Measurements from ENCODE around the gene FOXD1. TPM values are rescaled to one million over a fixed set of nuclear protein-coding genes. Genes with fewer than 3 reads are reported as not detected.

Gene FOXD1
- total RNA-seq, 1 donor from 2014 or later: not detected

- Mint-ChIP-seq H3K9me3 (no peaks in the 10 kb centered on the region), H3K4me1 (peaks cover 20% of the 10 kb centered on the region)
These were observed 47.3 kb upstream of the FOXD1 start for GRCh38 chr5:73495772-73496335.

GRCh38 chr5:73494721-73495120, 46.1 kb upstream of the FOXD1 start:
- no peak overlapping the region for H3K9ac ChIP-seq
- H3K36me3 Mint-ChIP-seq: no peaks in the 10 kb centered on the region
- peaks cover 14% of the 10 kb centered on the region for H3K4me1 Mint-ChIP-seq
- no peak overlapping the region for H3K4me2 ChIP-seq
- no peak overlapping the region for H3K27ac Mint-ChIP-seq
- peaks cover 14% of the 10 kb centered on the region for H3K4me1 ChIP-seq
- peaks cover 30% of the 10 kb centered on the region for H3K79me2 ChIP-seq (ENCODE audit: low read depth)
- H3K36me3 ChIP-seq: no peaks in the 10 kb centered on the region
- no peaks in the 10 kb centered on the region for H3K27me3 Mint-ChIP-seq (ENCODE audit: insufficient read depth, low read depth)
- H3K9me3 Mint-ChIP-seq: no peaks in the 10 kb centered on the region
- no peak for DNase-seq (ENCODE audit: low spot score)
- no peaks in the 10 kb centered on the region for H3K27me3 ChIP-seq
- H3K27ac ChIP-seq: no peak overlapping the region
- no peak overlapping the region for H3K4me3 ChIP-seq
- peaks cover 6% of the 10 kb centered on the region for H4K20me1 ChIP-seq (ENCODE audit: low read depth)
- peaks cover 12% of the 10 kb centered on the region for H3F3A ChIP-seq (ENCODE audit: low read depth)
- H2AFZ ChIP-seq (replicated peaks): no peak overlapping the region
- no peak for TF ChIP-seq EZH2phosphoT487 (IDR thresholded peaks at IDR 0.05)
- no peak for TF ChIP-seq EZH2 (IDR thresholded peaks at IDR 0.05)
- no peak for TF ChIP-seq CTCF (IDR thresholded peaks at IDR 0.05)
- H3K9me3 ChIP-seq (ENCODE audit: low read depth): no peaks in the 10 kb centered on the region
- H3K4me3 Mint-ChIP-seq: no peak overlapping the region

More at GRCh38 chr5:73495772-73496335, 47.3 kb upstream of the FOXD1 start:
- TF ChIP-seq CTCF (IDR thresholded peaks at IDR 0.05) (no peak), EZH2phosphoT487 (IDR thresholded peaks at IDR 0.05) (no peak), EZH2 (IDR thresholded peaks at IDR 0.05) (no peak)
- Mint-ChIP-seq H3K27me3 (ENCODE audit: insufficient read depth, low read depth) (no peaks in the 10 kb centered on the region), H3K27ac (no peak overlapping the region), H3K4me3 (no peak overlapping the region), H3K36me3 (no peaks in the 10 kb centered on the region)
- no peak for DNase-seq (ENCODE audit: low spot score)
- H3K27ac ChIP-seq: no peak overlapping the region
- peaks cover 8% of the 10 kb centered on the region for H3K36me3 ChIP-seq
- no peak overlapping the region for H3K4me3 ChIP-seq
- H3K9me3 ChIP-seq (ENCODE audit: low read depth): no peaks in the 10 kb centered on the region
- no peak overlapping the region for H3K4me2 ChIP-seq
- peaks cover 24% of the 10 kb centered on the region for H3K4me1 ChIP-seq
- no peak overlapping the region for H2AFZ ChIP-seq (replicated peaks)
- H3K27me3 ChIP-seq: no peaks in the 10 kb centered on the region
- H3K9ac ChIP-seq: no peak overlapping the region
- peaks cover 42% of the 10 kb centered on the region for H3K79me2 ChIP-seq (ENCODE audit: low read depth)
- peaks cover 17% of the 10 kb centered on the region for H4K20me1 ChIP-seq (ENCODE audit: low read depth)
- H3F3A ChIP-seq (ENCODE audit: low read depth): peaks cover 12% of the 10 kb centered on the region

DNA sequence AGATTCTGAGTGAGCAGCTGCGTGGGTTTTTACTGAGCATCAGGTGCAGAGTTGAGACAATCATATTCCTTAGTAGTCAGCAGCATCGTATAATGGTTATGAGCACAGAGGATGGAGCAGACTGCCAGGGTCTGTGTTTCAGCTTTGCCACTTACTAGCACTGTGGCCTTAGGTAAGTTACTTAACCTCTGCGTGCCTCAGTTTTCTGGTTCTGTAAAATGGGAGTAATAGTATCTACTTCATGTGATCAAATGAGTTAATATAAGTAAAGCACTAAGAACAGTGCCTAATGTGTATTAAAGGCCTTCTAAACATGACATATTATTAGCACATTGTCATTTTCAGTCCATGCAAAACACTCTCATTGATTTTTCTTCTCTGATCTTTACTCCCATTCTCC, 44.8 kb upstream of the FOXD1 start:
- Histone ChIP-seq H3K4me2 (no peak overlapping the region), H3K27me3 (no peaks in the 10 kb centered on the region), H3K9me3 (ENCODE audit: low read depth) (no peaks in the 10 kb centered on the region), H3K4me3 (no peak overlapping the region), H3K27ac (no peak overlapping the region), H4K20me1 (ENCODE audit: low read depth) (no peaks in the 10 kb centered on the region), H3K9ac (no peak overlapping the region), H3K36me3 (no peaks in the 10 kb centered on the region), H2AFZ (replicated peaks) (no peak overlapping the region), H3F3A (ENCODE audit: low read depth) (peaks cover 12% of the 10 kb centered on the region), H3K79me2 (ENCODE audit: low read depth) (peaks cover 17% of the 10 kb centered on the region), H3K4me1 (peaks cover 9% of the 10 kb centered on the region)
- Mint-ChIP-seq H3K4me1 (peaks cover 6% of the 10 kb centered on the region), H3K9me3 (no peaks in the 10 kb centered on the region), H3K27ac (no peak overlapping the region), H3K27me3 (ENCODE audit: insufficient read depth, low read depth) (peaks cover 3% of the 10 kb centered on the region), H3K36me3 (no peaks in the 10 kb centered on the region), H3K4me3 (no peak overlapping the region)
- TF ChIP-seq EZH2phosphoT487 (IDR thresholded peaks at IDR 0.05): no peak
- DNase-seq (ENCODE audit: low spot score): no peak

- H3K9me3 Mint-ChIP-seq: no peaks in the 10 kb centered on the region
These were observed 42.6 kb upstream of the FOXD1 start for GRCh38 chr5:73491155-73491554.

More at GRCh38 chr5:73491155-73491554, 42.6 kb upstream of the FOXD1 start:
- no peak for TF ChIP-seq EZH2 (IDR thresholded peaks at IDR 0.05)
- TF ChIP-seq EZH2phosphoT487 (IDR thresholded peaks at IDR 0.05): no peak
- no peak for TF ChIP-seq CTCF (IDR thresholded peaks at IDR 0.05)
- H3K27me3 ChIP-seq: no peaks in the 10 kb centered on the region
- H3K4me2 ChIP-seq: no peak overlapping the region
- H3K27ac ChIP-seq: no peak overlapping the region
- peaks cover 18% of the 10 kb centered on the region for H3F3A ChIP-seq (ENCODE audit: low read depth)
- H3K9me3 ChIP-seq (ENCODE audit: low read depth): no peaks in the 10 kb centered on the region
- no peak overlapping the region for H2AFZ ChIP-seq (replicated peaks)
- Mint-ChIP-seq H3K36me3 (no peaks in the 10 kb centered on the region), H3K4me1 (peaks cover 3% of the 10 kb centered on the region), H3K4me3 (no peak overlapping the region), H3K27me3 (ENCODE audit: insufficient read depth, low read depth) (peaks cover 3% of the 10 kb centered on the region), H3K27ac (no peak overlapping the region)
- H3K9ac ChIP-seq: no peak overlapping the region
- H3K4me3 ChIP-seq: no peak overlapping the region
- no peak for DNase-seq (ENCODE audit: low spot score)
- no peaks in the 10 kb centered on the region for H4K20me1 ChIP-seq (ENCODE audit: low read depth)
- no peaks in the 10 kb centered on the region for H3K36me3 ChIP-seq
- no peaks in the 10 kb centered on the region for H3K79me2 ChIP-seq (ENCODE audit: low read depth)
- H3K4me1 ChIP-seq: peaks cover 20% of the 10 kb centered on the region

Data from neural progenitor cell (in vitro differentiated cells).